Skin of body (tissue), 3 donors: ENCODE data around the gene DZIP3. TPM values are rescaled to one million over a fixed set of nuclear protein-coding genes. Genes with fewer than 3 reads are reported as not detected.
"Not testable (repeated sequence)": the region's sequence is repeated elsewhere in the genome, so short reads cannot be mapped to it uniquely, and the experiment has no call there.

Experiments
- DNase-seq: peaks from one replicate; lab custom pipeline; 2025; lab: John Stamatoyannopoulos, UW
- small RNA-seq: library from RNA; depleted of rRNA; stranded (forward); fragments of <200 nt; gene quantifications from one replicate; pipeline ENCODE3, GENCODE V24; 2014; ENCODE audit warnings: low replicate concordance
- total RNA-seq: library from RNA; depleted of rRNA; stranded (reverse); fragments of >200 nt; gene quantifications from one replicate; pipeline ENCODE4 v1.2.3, GENCODE V29; 2014

The DZIP3 gene
- total RNA-seq, 1 donor from 2014 or later = 12.8 TPM

GRCh38 chr3:108673988-108674661 is 84.6 kb downstream of the DZIP3 start:
- DNase-seq = no peak

GRCh38 chr3:108677811-108678210 is 88.3 kb downstream of the DZIP3 start:
- no peak for DNase-seq

GRCh38 chr3:108692286-108692685 is 102.8 kb downstream of the DZIP3 start:
- DNase-seq = not testable (repeated sequence)

GRCh38 chr3:108698461-108698860 is 108.9 kb downstream of the DZIP3 start:
- DNase-seq = no peak

- DNase-seq = no peak
Observed at GRCh38 chr3:108705045-108705444, 115.5 kb downstream of the DZIP3 start.

GRCh38 chr3:108713009-108713516 is 123.5 kb downstream of the DZIP3 start:
- DNase-seq = no peak

- no peak for DNase-seq
Observed at GRCh38 chr3:108713816-108714215, 124.3 kb downstream of the DZIP3 start.

- DNase-seq = no peak
Observed at GRCh38 chr3:108718454-108718853, 128.9 kb downstream of the DZIP3 start.

- DNase-seq = no peak
Observed at GRCh38 chr3:108719178-108719806, 129.8 kb downstream of the DZIP3 start.

GRCh38 chr3:108722724-108723123 is 133.2 kb downstream of the DZIP3 start:
- no peak for DNase-seq

GRCh38 chr3:108724101-108724500 is 134.6 kb downstream of the DZIP3 start:
- no peak for DNase-seq

GRCh38 chr3:108728105-108728504 is 138.6 kb downstream of the DZIP3 start:
- DNase-seq = no peak

GRCh38 chr3:108728934-108729333 is 139.4 kb downstream of the DZIP3 start:
- no peak for DNase-seq

- no peak for DNase-seq
Observed at GRCh38 chr3:108736821-108737220, 147.3 kb downstream of the DZIP3 start.

GRCh38 chr3:108742929-108743328 is 153.4 kb downstream of the DZIP3 start:
- DNase-seq = no peak

Small RNA genes within 50 kb of the gene (small RNA-seq; reads per million reads assigned to genes)
- gene AC092185.1 = not detected
- not detected for gene RF00156

Other genes starting within 250 kb of the DZIP3 start
- 0.49 TPM for gene MYH15, start 79.1 kb upstream of the DZIP3 start, total RNA-seq
- gene CIP2A, start 284 bp upstream of the DZIP3 start, total RNA-seq = 12.8 TPM
- gene RETNLB, start 167.7 kb downstream of the DZIP3 start, total RNA-seq = not detected
- gene TRAT1, start 233.1 kb downstream of the DZIP3 start, total RNA-seq = 0.59 TPM